Glutamatergic neuron (in vitro differentiated cells): ENCODE measurements around the gene PIP4P1. TPM values are rescaled to one million over a fixed set of nuclear protein-coding genes. Genes with fewer than 3 reads are reported as not detected.

ENCODE experiments used
- DNase-seq: peaks from one replicate; pipeline ENCODE4 v3.0.0; 2022
- H3K27ac Mint-ChIP-seq: one replicate; pipeline ENCODE4 v1.8.0; 2020; ENCODE audit warnings: mild to moderate bottlenecking, mixed read lengths, inconsistent platforms; ENCODE audit not compliant: unreplicated experiment
- H3K27me3 Mint-ChIP-seq: one replicate; pipeline ENCODE4 v1.8.0; 2020; ENCODE audit warnings: mild to moderate bottlenecking, moderate library complexity, mixed read lengths, inconsistent platforms; ENCODE audit not compliant: unreplicated experiment
- H3K36me3 Mint-ChIP-seq: one replicate; pipeline ENCODE4 v1.8.0; 2020; ENCODE audit warnings: mild to moderate bottlenecking, mixed read lengths, inconsistent platforms; ENCODE audit not compliant: unreplicated experiment
- H3K4me1 Mint-ChIP-seq: one replicate; pipeline ENCODE4 v1.8.0; 2020; ENCODE audit warnings: mild to moderate bottlenecking, low read depth, mixed read lengths, inconsistent platforms; ENCODE audit not compliant: unreplicated experiment
- H3K4me3 Mint-ChIP-seq: one replicate; pipeline ENCODE4 v1.8.0; 2020; ENCODE audit warnings: mild to moderate bottlenecking, mixed read lengths, inconsistent platforms; ENCODE audit not compliant: unreplicated experiment
- H3K9me3 Mint-ChIP-seq: one replicate; pipeline ENCODE4 v1.8.0; 2020; ENCODE audit warnings: mild to moderate bottlenecking, moderate library complexity, mixed read lengths, inconsistent platforms; ENCODE audit not compliant: unreplicated experiment
- CTCF ChIP-seq: fragments of 200-600 bp; sonication (generic); IDR thresholded peaks from one replicate; pipeline ENCODE4 v1.5.0; 2021; ENCODE audit not compliant: partially characterized antibody, unreplicated experiment
- total RNA-seq: library from RNA; stranded (reverse); fragmentation: NEBNext Ultra II Directional; extraction: Animal tissue kit (Norgen Biotek cat#: 25700); gene quantifications from one replicate; pipeline ENCODE4 v1.2.1, GENCODE V29; 2021; ENCODE audit not compliant: unreplicated experiment

Gene PIP4P1
- total RNA-seq, 1 donor from 2014 or later: 49.1 TPM

- Mint-ChIP-seq H3K27me3 (peaks cover 6% of the 10 kb centered on the region), H3K4me1 (peaks cover 8% of the 10 kb centered on the region), H3K9me3 (peaks cover 3% of the 10 kb centered on the region), H3K4me3 (peak overlapping the region; percentile 91), H3K27ac (peak overlapping the region; percentile 43), H3K36me3 (no peaks in the 10 kb centered on the region)
- DNase-seq: peak; percentile 34
- no peak for TF ChIP-seq CTCF
Measured at GRCh38 chr14:20468764-20469241, 7.6 kb upstream of the PIP4P1 start.

GRCh38 chr14:20460458-20461224 lies 593 bp downstream of the PIP4P1 start:
- H3K9me3 Mint-ChIP-seq: peaks cover 13% of the 10 kb centered on the region
- H3K4me3 Mint-ChIP-seq: peak overlapping the region; percentile 94
- peak overlapping the region; percentile 63 for H3K27ac Mint-ChIP-seq
- H3K27me3 Mint-ChIP-seq: peaks cover 10% of the 10 kb centered on the region
- no peak for TF ChIP-seq CTCF
- peak; percentile 48 for DNase-seq
- H3K4me1 Mint-ChIP-seq: peaks cover 24% of the 10 kb centered on the region
- no peaks in the 10 kb centered on the region for H3K36me3 Mint-ChIP-seq

GRCh38 chr14:20458031-20458789 lies 3.0 kb downstream of the PIP4P1 start:
- peaks cover 13% of the 10 kb centered on the region for H3K9me3 Mint-ChIP-seq
- no peak for DNase-seq
- peaks cover 24% of the 10 kb centered on the region for H3K4me1 Mint-ChIP-seq
- peaks cover 7% of the 10 kb centered on the region for H3K27me3 Mint-ChIP-seq
- H3K4me3 Mint-ChIP-seq: peak overlapping the region; percentile 53
- H3K36me3 Mint-ChIP-seq: no peaks in the 10 kb centered on the region
- peak overlapping the region; percentile 62 for H3K27ac Mint-ChIP-seq
- TF ChIP-seq CTCF: no peak

- Mint-ChIP-seq H3K27me3 (peaks cover 7% of the 10 kb centered on the region), H3K4me3 (no peak overlapping the region), H3K27ac (no peak overlapping the region), H3K36me3 (no peaks in the 10 kb centered on the region), H3K9me3 (peaks cover 13% of the 10 kb centered on the region), H3K4me1 (peaks cover 24% of the 10 kb centered on the region)
- no peak for DNase-seq
- no peak for TF ChIP-seq CTCF
Measured at GRCh38 chr14:20456971-20457370, 4.3 kb downstream of the PIP4P1 start.
